PFSK-1 (cell line): ENCODE measurements around the gene AP2M1.

Experiments
- POLR2AphosphoS5 ChIP-seq: IDR thresholded peaks from 2 replicates; pipeline ENCODE4 v1.6.1; 2012; ENCODE audit warnings: low read depth, mild to moderate bottlenecking, control low read depth, low read length, moderate library complexity
- REST ChIP-seq, 2 experiments: IDR thresholded peaks; 2 replicates each; pipeline versions ENCODE4 v1.6.1 to v1.8.0; 2011 to 2012; ENCODE audit warnings: low read depth in 2 of 2, low read length in 2 of 2, control low read depth in 1 of 2, inconsistent platforms in 1 of 2, mild to moderate bottlenecking in 1 of 2, moderate library complexity in 1 of 2; ENCODE audit not compliant: insufficient read depth in 1 of 2
- SIN3A ChIP-seq: IDR thresholded peaks from 2 replicates; pipeline ENCODE4 v1.6.1; 2012; ENCODE audit warnings: mild to moderate bottlenecking, low read length, moderate library complexity, borderline replicate concordance; ENCODE audit not compliant: insufficient read depth
- TAF1 ChIP-seq: IDR thresholded peaks from 2 replicates; pipeline ENCODE4 v1.6.1; 2012; ENCODE audit warnings: low read length, control low read depth, borderline replicate concordance; ENCODE audit not compliant: insufficient read depth

- TF ChIP-seq POLR2AphosphoS5 (no peak), TAF1 (no peak), SIN3A (no peak), REST (IDR thresholded peaks at IDR 0.05; ENCODE audit: insufficient read depth in 1 of 2, low read depth in 2 of 2, low read length in 2 of 2) (no peak)
Measured at GRCh38 chr3:184175506-184175905, 851 bp downstream of the AP2M1 start.
